Medulla oblongata (tissue), 1 donor: ENCODE measurements around the gene MORC4.

Source experiments
- DNase-seq: peaks from one replicate; pipeline ENCODE4 v3.0.0-alpha.2; 2015; ENCODE audit errors: extremely low spot score

MORC4 gene

GRCh38 chrX:106952988-106953387, 47.0 kb downstream of the MORC4 start:
- DNase-seq = no peak

- no peak for DNase-seq
These were observed 47.5 kb downstream of the MORC4 start for GRCh38 chrX:106952538-106952937.

- no peak for DNase-seq
These were observed 47.9 kb downstream of the MORC4 start for GRCh38 chrX:106952089-106952488.

- DNase-seq = no peak
These were observed 48.8 kb downstream of the MORC4 start for GRCh38 chrX:106951230-106951629.

- DNase-seq = peak; percentile 8
These were observed 49.6 kb downstream of the MORC4 start for GRCh38 chrX:106950381-106950780.

GRCh38 chrX:106949366-106949765, 50.6 kb downstream of the MORC4 start:
- DNase-seq = no peak

- DNase-seq = no peak
These were observed 51.4 kb downstream of the MORC4 start for GRCh38 chrX:106948641-106949040.

- DNase-seq = no peak
These were observed 53.5 kb downstream of the MORC4 start for GRCh38 chrX:106946464-106946863.

- DNase-seq = no peak
These were observed 59.9 kb downstream of the MORC4 start for GRCh38 chrX:106940068-106940467.

GRCh38 chrX:106939566-106939965, 60.4 kb downstream of the MORC4 start:
- no peak for DNase-seq

- DNase-seq = no peak
These were observed 63.8 kb downstream of the MORC4 start for GRCh38 chrX:106936246-106936645.

GRCh38 chrX:106935175-106935574, 64.8 kb downstream of the MORC4 start:
- no peak for DNase-seq

GRCh38 chrX:106933538-106933961, 66.5 kb downstream of the MORC4 start:
- no peak for DNase-seq

- no peak for DNase-seq
These were observed 67.0 kb downstream of the MORC4 start for GRCh38 chrX:106932960-106933537.

GRCh38 chrX:106932492-106932923, 67.5 kb downstream of the MORC4 start:
- no peak for DNase-seq

- no peak for DNase-seq
These were observed 68.1 kb downstream of the MORC4 start for GRCh38 chrX:106931831-106932491.

GRCh38 chrX:106928227-106928626, 71.8 kb downstream of the MORC4 start:
- DNase-seq = no peak

- no peak for DNase-seq
These were observed 72.3 kb downstream of the MORC4 start for GRCh38 chrX:106927700-106928099.

- no peak for DNase-seq
These were observed 73.0 kb downstream of the MORC4 start for GRCh38 chrX:106927023-106927422.

- no peak for DNase-seq
These were observed 78.4 kb downstream of the MORC4 start for GRCh38 chrX:106921637-106922036.

- DNase-seq = no peak
These were observed 80.0 kb downstream of the MORC4 start, which contains the start of gene CLDN2 for GRCh38 chrX:106919932-106920452. Gene CLDN2 (plus strand): TSS chrX:106920402. CDS start chrX:106928229, 7,827 bp downstream.

- no peak for DNase-seq
These were observed 82.0 kb downstream of the MORC4 start for GRCh38 chrX:106917830-106918500.

- no peak for DNase-seq
These were observed 87.1 kb downstream of the MORC4 start for GRCh38 chrX:106912864-106913263.
